GM12875 (cell line): Measurements from ENCODE around the gene MRFAP1L1.

Experiments
- H3K4me3 ChIP-seq: one replicate; pipeline ENCODE4 v1.5.1; 2011; ENCODE audit warnings: low read depth, low read length, control low read depth
- TF ChIP-seq, protein P1 (sequence below): IDR thresholded peaks from 2 replicates; pipeline ENCODE4 v1.5.1; 2011; ENCODE audit warnings: low read depth, mild to moderate bottlenecking, control low read depth, inconsistent platforms, low read length, moderate library complexity, borderline replicate concordance; ENCODE audit not compliant: insufficient read depth

The MRFAP1L1 gene

DNA sequence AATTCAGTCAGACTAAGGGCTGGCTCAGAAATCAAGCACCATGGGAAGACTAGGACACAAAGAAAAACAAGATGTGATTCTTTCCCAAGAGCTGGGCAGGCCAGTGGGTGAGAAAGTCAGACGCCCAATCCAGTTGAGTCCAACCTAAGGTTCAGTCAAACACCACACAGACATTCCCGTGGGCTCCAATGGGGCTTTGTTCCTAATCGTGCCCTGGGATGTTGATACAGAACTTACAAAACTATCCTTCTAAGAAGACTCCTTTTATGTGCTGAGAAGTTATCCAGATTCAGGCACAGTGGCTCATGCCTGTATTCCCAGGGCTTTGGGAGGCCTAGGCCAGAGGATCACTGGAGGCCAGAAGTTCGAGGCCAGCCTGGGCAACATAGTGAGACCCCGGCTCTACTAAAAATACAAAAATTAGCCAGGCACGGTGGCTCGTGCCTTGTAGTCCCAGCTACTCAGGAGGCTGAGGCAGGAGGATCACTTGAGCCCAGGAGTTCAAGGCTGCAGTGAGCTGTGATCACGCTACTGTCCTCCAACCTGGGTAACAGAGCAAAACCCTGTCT, 10.0 kb upstream of the MRFAP1L1 start:
- no peak overlapping the region for H3K4me3 ChIP-seq
- TF ChIP-seq, protein P1, sequence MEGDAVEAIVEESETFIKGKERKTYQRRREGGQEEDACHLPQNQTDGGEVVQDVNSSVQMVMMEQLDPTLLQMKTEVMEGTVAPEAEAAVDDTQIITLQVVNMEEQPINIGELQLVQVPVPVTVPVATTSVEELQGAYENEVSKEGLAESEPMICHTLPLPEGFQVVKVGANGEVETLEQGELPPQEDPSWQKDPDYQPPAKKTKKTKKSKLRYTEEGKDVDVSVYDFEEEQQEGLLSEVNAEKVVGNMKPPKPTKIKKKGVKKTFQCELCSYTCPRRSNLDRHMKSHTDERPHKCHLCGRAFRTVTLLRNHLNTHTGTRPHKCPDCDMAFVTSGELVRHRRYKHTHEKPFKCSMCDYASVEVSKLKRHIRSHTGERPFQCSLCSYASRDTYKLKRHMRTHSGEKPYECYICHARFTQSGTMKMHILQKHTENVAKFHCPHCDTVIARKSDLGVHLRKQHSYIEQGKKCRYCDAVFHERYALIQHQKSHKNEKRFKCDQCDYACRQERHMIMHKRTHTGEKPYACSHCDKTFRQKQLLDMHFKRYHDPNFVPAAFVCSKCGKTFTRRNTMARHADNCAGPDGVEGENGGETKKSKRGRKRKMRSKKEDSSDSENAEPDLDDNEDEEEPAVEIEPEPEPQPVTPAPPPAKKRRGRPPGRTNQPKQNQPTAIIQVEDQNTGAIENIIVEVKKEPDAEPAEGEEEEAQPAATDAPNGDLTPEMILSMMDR: no peak

DNA sequence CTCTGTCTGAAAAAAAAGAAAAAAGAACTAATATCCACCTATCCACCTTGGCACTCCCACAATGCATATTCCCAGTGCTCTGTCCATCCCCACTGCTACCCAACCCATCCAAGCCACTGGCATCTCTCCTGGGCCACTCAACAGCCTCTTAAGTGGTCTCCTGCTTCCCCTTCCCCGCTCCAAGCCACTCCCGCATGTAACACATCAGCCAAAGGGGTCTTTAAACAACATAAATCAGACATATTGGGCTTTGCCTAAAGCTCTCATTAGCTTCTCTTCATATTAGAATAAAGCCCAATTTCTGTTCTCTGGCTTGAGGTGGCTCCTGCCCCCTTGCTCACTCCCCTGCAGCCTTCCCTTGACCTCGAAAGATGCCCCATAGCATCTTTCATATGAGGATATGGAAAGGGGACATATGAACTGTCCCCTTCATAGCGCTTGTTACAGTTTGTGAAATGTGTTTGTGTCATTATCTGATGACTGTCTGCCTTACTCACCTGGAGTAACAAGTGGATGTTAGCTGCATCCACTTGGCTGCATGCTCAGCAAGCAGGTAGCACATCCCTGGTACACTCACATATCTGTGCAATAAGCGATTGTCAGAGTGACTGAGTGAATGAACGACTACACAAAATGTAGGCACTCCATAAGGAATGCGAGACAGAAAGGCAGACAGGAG, 9.4 kb upstream of the MRFAP1L1 start:
- H3K4me3 ChIP-seq: no peak overlapping the region
- TF ChIP-seq, protein P1: no peak

DNA sequence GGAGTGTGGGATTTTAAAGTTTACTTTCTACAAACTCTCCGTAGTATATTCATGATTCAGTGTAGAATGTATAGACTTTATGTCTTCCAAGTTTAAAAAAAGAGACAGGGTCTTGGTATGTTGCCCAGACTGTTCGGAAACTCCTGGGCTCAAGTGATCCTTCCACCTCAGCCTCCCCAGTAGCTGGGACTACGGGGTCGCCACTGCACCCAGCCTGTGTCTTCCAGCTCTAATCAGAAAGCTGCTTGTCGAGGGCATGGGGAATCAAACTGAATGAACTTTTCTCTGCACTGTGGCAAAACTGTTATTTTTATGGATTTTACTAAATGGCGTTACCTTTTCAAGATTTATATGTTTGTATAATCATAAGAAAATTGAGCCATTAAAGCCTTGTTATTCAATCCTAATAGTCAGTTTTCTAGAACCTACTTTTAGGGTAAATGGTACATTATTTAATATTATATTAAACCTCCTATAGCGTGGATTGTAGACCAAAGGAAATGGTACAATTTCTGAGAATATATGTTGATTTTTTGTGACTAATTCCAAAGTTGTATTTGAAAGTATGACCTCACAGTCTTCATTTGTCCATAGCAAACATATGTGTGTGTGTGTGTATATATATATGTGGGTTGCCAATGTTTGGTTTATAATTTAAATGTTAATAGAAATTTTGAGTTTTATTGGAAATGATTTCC, 7.4 kb upstream of the MRFAP1L1 start:
- TF ChIP-seq, protein P1: no peak
- peak overlapping the region; percentile 78 for H3K4me3 ChIP-seq

DNA sequence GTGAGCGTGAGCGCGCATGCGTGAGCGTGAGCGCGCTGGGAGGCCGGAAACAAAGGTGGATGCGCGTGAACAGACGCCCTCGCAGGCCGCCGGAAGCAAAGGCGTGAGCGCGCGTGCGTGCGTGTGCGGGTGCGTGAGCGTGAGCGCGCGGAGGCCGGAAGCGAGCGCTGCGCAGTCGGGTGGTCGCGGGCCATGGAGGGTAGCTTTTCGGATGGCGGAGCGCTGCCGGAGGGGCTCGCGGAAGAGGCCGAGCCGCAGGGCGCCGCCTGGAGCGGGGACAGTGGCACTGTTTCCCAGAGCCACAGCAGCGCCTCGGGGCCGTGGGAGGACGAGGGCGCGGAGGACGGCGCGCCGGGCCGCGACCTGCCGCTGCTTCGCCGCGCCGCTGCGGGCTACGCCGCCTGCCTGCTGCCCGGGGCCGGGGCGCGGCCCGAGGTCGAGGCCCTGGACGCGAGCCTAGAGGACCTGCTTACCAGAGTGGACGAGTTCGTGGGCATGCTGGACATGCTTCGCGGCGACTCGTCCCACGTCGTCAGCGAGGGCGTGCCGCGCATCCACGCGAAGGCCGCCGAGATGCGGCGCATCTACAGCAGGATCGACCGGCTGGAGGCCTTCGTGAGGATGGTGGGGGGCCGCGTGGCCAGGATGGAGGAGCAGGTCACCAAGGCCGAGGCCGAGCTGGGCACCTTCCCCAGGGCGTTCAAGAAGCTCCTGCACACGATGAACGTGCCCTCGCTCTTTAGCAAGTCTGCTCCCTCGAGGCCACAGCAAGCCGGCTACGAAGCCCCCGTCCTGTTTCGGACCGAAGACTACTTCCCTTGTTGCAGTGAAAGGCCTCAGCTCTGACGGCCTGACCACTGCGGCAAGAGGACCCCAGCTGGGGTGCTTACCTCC, 6.6 kb upstream of the MRFAP1L1 start, which contains the start of gene BLOC1S4:
Gene BLOC1S4 (plus strand): TSS at position 157 of the 894 bp plus-strand sequence. CDS start 36 bp downstream, at position 193.
- TF ChIP-seq, protein P1: no peak
- H3K4me3 ChIP-seq: peak within 1 kb of the TSS; percentile 78

DNA sequence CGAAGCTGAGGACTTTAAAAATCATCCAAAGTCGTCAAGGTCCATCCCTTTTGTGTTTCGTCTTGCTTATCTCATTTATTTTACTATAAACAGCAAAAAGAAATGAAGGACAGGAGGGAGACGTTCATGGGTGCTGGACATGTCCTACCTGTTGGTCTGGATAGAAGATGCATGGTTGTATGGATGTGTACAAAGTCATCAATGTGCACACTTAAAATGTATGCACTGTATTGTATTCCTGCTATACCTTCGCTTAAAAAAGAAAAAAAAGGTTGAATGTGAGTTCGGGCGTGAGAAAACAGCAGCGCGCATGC, 6.0 kb upstream of the MRFAP1L1 start:
- H3K4me3 ChIP-seq: peak overlapping the region; percentile 24
- TF ChIP-seq, protein P1: no peak

DNA sequence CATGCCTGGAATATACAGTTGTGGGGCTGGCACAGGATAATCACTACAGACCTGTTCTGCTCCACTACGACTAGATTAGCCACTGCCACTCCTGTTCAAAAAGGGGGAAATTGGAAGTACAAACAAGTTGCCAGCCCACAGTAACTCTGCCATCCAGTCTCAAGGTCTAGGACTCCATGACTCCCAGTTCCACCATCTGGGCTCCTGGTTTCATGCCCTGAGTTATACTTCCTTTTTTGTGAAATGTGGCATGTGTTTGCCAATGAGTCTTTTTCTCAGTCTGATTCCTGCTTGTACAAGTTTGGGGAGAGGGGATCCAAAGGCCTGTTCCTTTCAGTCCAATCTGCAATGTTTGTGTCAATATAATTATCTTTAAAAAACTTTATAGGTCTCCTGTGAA, 5.3 kb upstream of the MRFAP1L1 start:
- TF ChIP-seq, protein P1: no peak

More for the DNA sequence above, 5.3 kb upstream of the MRFAP1L1 start:
- no peak overlapping the region for H3K4me3 ChIP-seq
